GM18951 (cell line): ENCODE results near the gene VAV3.

Experiments
- POLR2A ChIP-seq: IDR thresholded peaks from 4 replicates; pipeline ENCODE4 v1.6.1; 2011; ENCODE audit warnings: mild to moderate bottlenecking; ENCODE audit not compliant: insufficient read length, insufficient read depth; ENCODE audit errors: extremely low read depth
- in situ Hi-C: fragments of 300-500 bp; cut with MboI; formaldehyde crosslinking; loops from one replicate; pipeline ENCODE4 v1.12.0; 2022; ENCODE audit warnings: low sequenced_read_pairs, mixed read lengths, inconsistent platforms; ENCODE audit not compliant: unreplicated experiment

The VAV3 gene

GRCh38 chr1:107593501-107594209 is 371.3 kb downstream of the VAV3 start:
- in situ Hi-C loops, result no loop called here
- no peak for TF ChIP-seq POLR2A

GRCh38 chr1:107590900-107591622 is 373.9 kb downstream of the VAV3 start:
- no peak for TF ChIP-seq POLR2A
- in situ Hi-C loops, result no loop called here

DNA sequence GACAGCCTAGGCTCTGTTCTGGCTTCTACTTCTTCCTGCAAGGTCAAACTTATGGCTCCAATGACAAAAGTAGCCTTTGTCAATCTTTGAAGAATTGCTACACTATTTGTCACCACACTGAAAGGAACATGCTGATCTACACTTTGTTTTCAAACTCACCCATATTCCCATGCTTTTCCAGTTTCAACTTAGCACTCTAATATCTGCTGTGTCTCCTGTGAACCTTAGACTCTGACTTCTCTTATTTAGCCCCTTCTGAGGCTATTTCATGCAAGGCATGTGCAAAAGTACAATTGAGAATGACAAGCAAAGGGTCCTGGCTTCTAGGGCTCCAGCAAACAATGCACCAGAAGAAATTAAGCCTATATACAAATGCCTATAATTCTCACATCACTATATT is 374.9 kb downstream of the VAV3 start:
- no peak for TF ChIP-seq POLR2A

GRCh38 chr1:107588321-107588720 is 376.7 kb downstream of the VAV3 start:
- no peak for TF ChIP-seq POLR2A
- in situ Hi-C loops, result no loop called here

More for the DNA sequence above, 374.9 kb downstream of the VAV3 start:
- in situ Hi-C loops, result no loop called here

DNA sequence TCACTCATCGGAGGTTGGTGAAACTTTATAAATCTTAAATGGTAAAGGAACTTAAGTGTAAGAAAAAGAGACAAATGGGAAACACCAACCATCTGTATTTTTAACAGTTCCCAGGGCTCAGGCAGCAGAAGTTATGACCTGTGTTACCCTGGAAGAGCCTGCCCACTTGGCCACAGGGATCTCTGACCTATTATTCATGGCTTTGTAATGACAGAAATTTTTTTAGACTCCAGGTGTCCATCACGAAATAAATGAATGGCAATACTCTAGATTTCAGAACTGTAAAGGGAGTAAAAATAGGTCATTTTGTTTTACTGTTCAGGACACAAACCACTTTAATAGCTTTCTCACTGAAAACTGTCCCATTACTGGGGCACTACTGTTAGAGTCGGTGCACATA is 389.8 kb downstream of the VAV3 start:
- TF ChIP-seq POLR2A, result no peak
- in situ Hi-C loops, result no loop called here

DNA sequence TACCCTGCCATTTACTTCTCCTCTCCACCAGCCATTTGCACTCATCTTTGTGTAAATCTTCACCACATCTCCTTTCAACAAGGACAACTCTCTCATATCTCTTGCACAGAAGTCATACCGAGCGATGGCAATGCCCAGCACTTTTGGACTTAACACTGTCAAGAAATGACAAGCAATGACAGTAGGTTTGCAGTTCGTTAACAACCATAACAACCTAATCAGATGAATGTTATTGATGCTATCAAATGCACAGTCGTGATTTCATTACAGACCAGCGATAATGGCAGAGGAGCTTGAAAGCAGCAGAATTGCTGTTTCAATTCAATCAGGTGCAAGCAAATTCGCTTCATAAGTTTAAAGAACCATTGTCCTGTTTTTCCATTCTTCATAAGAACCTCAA is 390.9 kb downstream of the VAV3 start:
- TF ChIP-seq POLR2A, result no peak
- in situ Hi-C loops, result no loop called here

DNA sequence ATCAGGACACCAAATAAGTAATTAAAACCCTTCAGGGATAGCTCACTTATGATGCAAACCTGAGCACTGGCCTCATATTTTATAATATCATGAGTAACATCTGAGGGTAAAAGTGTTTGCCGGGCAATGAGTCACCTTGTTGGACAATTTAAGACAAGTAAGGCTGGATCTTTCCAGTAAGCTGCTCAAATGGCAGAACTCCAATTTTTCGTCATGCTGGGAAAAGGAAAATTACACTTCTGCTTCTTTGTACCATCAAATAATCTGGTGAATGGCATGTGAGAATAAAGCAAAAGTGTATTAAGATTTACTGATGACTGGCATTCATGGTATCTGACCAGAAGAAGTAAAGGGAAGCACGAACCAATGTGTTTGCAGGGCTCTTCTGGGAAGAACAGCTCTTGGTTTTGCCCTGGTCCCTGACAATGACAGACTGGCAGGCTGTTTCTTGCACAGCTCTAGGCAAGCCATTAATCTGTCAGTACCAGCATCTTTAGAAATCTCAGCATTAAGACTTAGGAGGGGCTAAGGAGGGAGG is 392.2 kb downstream of the VAV3 start:
- in situ Hi-C loops, result no loop called here
- no peak for TF ChIP-seq POLR2A

DNA sequence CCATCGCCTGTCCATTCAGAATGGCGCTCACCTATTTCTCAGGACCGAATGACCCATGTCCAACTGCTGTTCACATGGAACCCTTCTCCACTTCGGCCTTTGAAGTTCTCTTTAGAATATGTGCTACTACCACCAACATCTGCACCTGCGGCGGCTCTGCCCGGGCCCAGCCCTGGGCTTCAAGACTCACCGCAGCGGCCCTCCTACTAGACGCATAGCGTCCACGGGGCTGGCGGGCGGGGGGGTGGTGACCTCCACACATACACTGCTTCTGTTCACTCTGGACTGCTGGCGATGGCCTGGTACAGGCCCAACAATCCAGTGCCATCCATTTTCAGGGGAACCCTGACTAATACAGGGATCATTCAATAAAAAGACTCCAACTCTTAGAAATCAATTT is 394.2 kb downstream of the VAV3 start:
- no peak for TF ChIP-seq POLR2A
- in situ Hi-C loops, result no loop called here

DNA sequence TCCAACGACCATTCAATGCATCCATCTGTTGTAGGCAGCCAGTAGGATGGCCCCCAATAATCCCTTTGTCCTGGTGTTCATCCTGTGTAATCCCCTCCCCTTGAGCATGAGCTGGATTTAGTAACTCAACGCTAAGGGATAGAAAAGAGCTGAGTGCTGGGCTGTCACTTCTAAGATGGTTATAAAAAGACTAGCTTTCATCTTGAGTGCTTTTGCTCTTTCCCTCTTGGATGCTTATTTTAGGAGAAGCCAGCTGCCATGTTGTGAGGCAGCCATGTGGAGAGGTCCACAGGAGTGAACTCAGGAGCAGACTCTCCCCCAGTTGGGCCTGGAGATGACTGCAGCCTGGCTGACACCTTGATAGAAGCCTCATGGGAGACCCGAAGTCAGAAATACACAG is 401.5 kb downstream of the VAV3 start:
- in situ Hi-C loops, result no loop called here

DNA sequence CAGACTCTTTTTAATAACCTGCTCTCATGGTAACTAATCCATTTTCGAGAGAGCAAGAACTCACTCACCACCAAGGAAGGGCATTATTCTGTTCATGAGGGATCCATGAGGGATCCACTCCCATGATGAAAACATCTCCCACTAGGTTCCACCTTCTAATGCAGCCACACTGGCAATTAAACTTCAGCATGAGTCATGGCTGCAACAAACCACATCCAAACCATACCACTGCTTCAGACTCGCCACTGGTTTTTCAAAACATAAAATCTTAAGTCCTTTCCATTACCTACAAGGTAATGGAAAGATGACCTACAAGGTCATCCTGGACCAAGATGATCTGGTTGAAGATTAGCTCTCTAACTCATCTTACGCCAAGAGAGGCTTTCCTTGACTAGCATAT is 405.1 kb downstream of the VAV3 start:
- no peak for TF ChIP-seq POLR2A
- in situ Hi-C loops, result no loop called here

More for the DNA sequence above, 401.5 kb downstream of the VAV3 start:
- TF ChIP-seq POLR2A, result no peak

GRCh38 chr1:107557095-107557494 is 407.9 kb downstream of the VAV3 start:
- no peak for TF ChIP-seq POLR2A
- in situ Hi-C loops, result no loop called here

DNA sequence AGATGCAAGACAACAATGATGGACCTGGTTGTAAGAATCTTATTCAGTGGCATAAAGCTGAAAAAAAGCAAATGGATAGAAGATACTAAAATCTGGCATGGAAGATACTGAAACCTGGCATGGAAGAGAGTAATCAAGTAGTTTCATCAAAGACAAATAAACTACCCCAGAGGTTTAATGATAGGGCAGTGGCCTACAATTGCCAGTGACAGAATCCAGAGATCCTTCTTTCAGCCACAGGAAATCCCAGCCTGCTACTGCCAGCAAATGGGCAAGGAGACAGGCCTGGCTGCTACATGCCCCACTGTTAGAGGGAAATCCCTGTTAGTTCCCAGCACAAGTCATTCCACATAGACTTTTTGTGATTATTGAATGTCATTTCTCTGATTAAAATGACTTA is 409.4 kb downstream of the VAV3 start:
- no peak for TF ChIP-seq POLR2A
- in situ Hi-C loops, result no loop called here

DNA sequence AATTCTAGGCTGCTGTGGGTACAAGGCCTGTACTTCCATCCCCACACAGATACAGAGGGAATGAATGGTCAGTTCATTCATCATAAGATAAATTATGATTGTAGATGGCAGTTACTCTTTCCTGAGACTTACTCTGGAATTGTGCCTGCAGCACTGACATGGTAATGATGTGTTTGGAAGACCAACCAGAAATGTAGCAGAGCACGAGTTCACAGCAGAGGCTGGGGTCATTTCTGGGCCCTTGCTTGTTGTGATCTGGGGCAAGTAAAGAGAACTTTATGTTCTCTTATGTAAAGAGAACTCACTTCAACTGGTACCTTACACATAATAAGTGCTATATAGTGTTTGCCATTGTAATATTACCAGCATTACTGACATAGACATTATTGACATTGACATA is 412.2 kb downstream of the VAV3 start:
- in situ Hi-C loops, result no loop called here
- TF ChIP-seq POLR2A, result no peak

DNA sequence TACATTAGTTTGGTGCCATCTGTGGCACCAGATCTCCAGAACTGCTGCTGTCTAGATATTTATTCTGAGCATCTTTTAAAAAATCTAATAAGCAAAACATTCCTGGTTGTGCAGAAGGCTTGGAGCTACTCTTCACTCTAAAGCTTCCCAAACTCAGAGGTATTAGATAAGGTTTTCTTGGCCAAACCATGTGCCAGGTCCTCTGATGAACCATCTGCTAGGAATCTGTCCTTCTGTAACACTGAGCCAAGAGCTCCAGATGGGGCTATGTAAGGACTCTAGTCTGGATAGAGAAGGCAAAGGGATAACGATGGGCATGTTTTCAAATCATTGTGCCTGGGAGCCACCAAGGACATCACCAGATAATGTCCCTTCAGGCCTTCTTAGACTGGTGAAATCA is 413.5 kb downstream of the VAV3 start:
- in situ Hi-C loops, result no loop called here
- no peak for TF ChIP-seq POLR2A
